CD8-positive, alpha-beta memory T cell (primary cell): ENCODE measurements around the gene KCNA10. TPM values are rescaled to one million over a fixed set of nuclear protein-coding genes. Genes with fewer than 3 reads are reported as not detected.

ENCODE experiments used
- CTCF ChIA-PET: fragments of 350-600 bp; sonication (Branson Sonifier 250); formaldehyde crosslinking; loops from one replicate; lab custom pipeline; 2021; ENCODE audit warnings: antibody characterized with exemption; lab: Charles Lee
- POLR2A ChIA-PET: fragments of 350-600 bp; sonication (Branson Sonifier 250); formaldehyde crosslinking; loops from one replicate; lab custom pipeline; 2021; ENCODE audit warnings: antibody characterized with exemption; lab: Charles Lee
- DNase-seq, 5 donors: peaks; one replicate each; pipeline versions ENCODE4 v3.0.0 to v3.0.0-alpha.2; 2020 to 2022; ENCODE audit warnings: mixed read lengths in 1 of 5
- H3K27ac ChIP-seq: one replicate; pipeline ENCODE4 v1.7.0; 2013; ENCODE audit warnings: low read depth, mild to moderate bottlenecking, low read length, moderate library complexity
- H3K27me3 ChIP-seq: 2 replicates; pipeline ENCODE4 v1.7.0; 2013; ENCODE audit warnings: low read length, mild to moderate bottlenecking; ENCODE audit not compliant: insufficient read depth, poor library complexity, severe bottlenecking
- H3K36me3 ChIP-seq: 2 replicates; pipeline ENCODE4 v1.7.0; 2013; ENCODE audit warnings: mild to moderate bottlenecking, low read length, moderate library complexity; ENCODE audit not compliant: insufficient read depth
- H3K4me1 ChIP-seq: 2 replicates; pipeline ENCODE4 v1.7.0; 2013; ENCODE audit warnings: mild to moderate bottlenecking, low read length, moderate library complexity; ENCODE audit not compliant: insufficient read depth
- H3K4me3 ChIP-seq: 2 replicates; pipeline ENCODE4 v1.7.0; 2013; ENCODE audit warnings: mild to moderate bottlenecking, low read length
- H3K9me3 ChIP-seq: 2 replicates; pipeline ENCODE4 v1.7.0; 2013; ENCODE audit warnings: mild to moderate bottlenecking, low read length
- H3K27ac Mint-ChIP-seq, 8 donors: one replicate each; pipeline ENCODE4 v1.8.0; 2020 to 2021; ENCODE audit warnings: mixed read lengths in 8 of 8, mild to moderate bottlenecking in 6 of 8, inconsistent platforms in 3 of 8, moderate library complexity in 3 of 8
- H3K27me3 Mint-ChIP-seq, 2 donors: one replicate each; pipeline ENCODE4 v1.8.0; 2020 to 2021; ENCODE audit warnings: mixed read lengths in 2 of 2, mild to moderate bottlenecking in 1 of 2, moderate library complexity in 1 of 2
- H3K36me3 Mint-ChIP-seq, 3 donors: one replicate each; pipeline ENCODE4 v1.8.0; 2020 to 2021; ENCODE audit warnings: mixed read lengths in 3 of 3, inconsistent platforms in 1 of 3, mild to moderate bottlenecking in 1 of 3
- H3K4me1 Mint-ChIP-seq, 3 donors: one replicate each; pipeline ENCODE4 v1.8.0; 2020 to 2021; ENCODE audit warnings: mixed read lengths in 3 of 3, inconsistent platforms in 1 of 3, mild to moderate bottlenecking in 1 of 3
- H3K4me3 Mint-ChIP-seq, 7 donors: one replicate each; pipeline ENCODE4 v1.8.0; 2020 to 2021; ENCODE audit warnings: mixed read lengths in 7 of 7, mild to moderate bottlenecking in 6 of 7, moderate library complexity in 4 of 7, inconsistent platforms in 2 of 7
- H3K9me3 Mint-ChIP-seq, 5 donors: one replicate each; pipeline ENCODE4 v1.8.0; 2020 to 2022; ENCODE audit warnings: mixed read lengths in 5 of 5, mild to moderate bottlenecking in 3 of 5, moderate library complexity in 2 of 5, inconsistent platforms in 1 of 5
- polyA plus RNA-seq: library from polyadenylated mRNA; unstranded; fragments of 300-500 nt; fragmentation: Illumina TruSeq; gene quantifications from one replicate; pipeline ENCODE4 v1.2.3, GENCODE V29; 2021
- total RNA-seq, 2 experiments: library from RNA; stranded (reverse); gene quantifications; one replicate each; pipeline ENCODE4 v1.2.3, GENCODE V29; 2021

The KCNA10 gene
- total and polyA plus RNA-seq, 3 experiments from 2014 or later = not detected

DNA sequence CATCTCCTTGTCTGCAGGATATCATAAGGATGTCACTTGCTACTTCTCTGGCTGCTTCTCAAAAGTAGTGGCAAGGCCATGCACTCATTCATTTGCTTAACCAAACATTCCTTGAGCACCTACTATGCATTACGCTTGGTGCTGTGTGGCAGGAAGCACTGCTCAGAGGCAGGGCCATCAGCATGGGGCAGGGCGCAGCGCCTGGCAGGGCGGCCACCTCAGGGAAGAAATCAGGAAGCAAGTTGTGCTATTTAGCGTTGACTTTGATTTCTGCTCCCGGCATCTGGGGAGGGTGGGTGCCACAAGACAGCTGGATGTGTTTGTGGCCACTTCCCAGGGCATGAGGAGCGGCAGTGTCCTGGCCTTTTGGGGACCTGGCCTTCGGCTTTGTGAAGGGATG, 40.1 kb downstream of the KCNA10 start:
- H3K4me3 Mint-ChIP-seq = no peak overlapping the region
- H3K9me3 Mint-ChIP-seq = no peaks in the 10 kb centered on the region
- POLR2A ChIA-PET = no interaction called here
- peaks cover 0 to 6% (median 0%) of the 10 kb centered on the region in 3 donors for H3K4me1 Mint-ChIP-seq
- Histone ChIP-seq H3K9me3 (no peaks in the 10 kb centered on the region), H3K4me1 (no peaks in the 10 kb centered on the region), H3K27ac (no peak overlapping the region), H3K4me3 (no peak overlapping the region), H3K36me3 (no peaks in the 10 kb centered on the region), H3K27me3 (no peaks in the 10 kb centered on the region)
- CTCF ChIA-PET = no interaction called here
- H3K36me3 Mint-ChIP-seq = no peaks in the 10 kb centered on the region
- H3K27ac Mint-ChIP-seq = no peak overlapping the region
- H3K27me3 Mint-ChIP-seq = peaks cover 11 to 17% of the 10 kb centered on the region in 2 donors
- no peak for DNase-seq

DNA sequence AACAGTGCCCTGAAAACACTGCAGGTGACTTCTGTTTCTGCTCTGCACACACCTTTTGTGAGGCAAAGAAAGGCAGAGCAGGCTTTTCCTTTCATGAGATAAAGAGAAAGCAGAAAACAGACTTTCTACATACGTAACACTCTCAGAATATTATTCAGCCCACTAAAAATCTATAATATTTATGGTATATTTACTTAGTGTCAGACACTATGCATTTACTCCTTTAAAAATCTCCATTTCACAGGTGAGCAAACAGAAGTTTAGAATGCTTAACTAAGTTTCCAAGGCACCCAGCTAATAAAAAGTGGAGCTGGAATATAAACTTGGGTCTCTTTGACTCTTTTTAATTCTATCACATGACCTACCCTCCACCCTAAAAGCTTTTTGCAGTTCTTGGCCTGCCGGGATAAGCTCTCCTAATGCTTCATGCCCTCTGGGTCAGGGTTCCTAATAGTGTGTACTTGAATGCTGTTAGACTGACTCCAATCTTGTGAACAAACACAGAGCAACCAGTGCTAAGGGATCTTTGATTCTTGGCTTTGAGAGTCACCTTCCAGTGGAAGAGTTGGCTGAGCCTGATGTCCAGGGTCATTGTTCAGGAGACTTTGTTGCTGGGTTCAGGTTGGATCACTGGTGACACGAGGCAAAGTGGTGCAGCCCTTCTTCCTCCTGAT, 40.9 kb downstream of the KCNA10 start:
- Histone ChIP-seq H3K36me3 (no peaks in the 10 kb centered on the region), H3K9me3 (no peaks in the 10 kb centered on the region), H3K27me3 (no peaks in the 10 kb centered on the region), H3K27ac (no peak overlapping the region), H3K4me3 (no peak overlapping the region), H3K4me1 (no peaks in the 10 kb centered on the region)
- H3K4me1 Mint-ChIP-seq = peaks cover 0 to 3% (median 0%) of the 10 kb centered on the region in 3 donors
- peak overlapping the region in 1 of 8 donors; percentile 40 for H3K27ac Mint-ChIP-seq
- no peaks in the 10 kb centered on the region for H3K36me3 Mint-ChIP-seq
- DNase-seq = no peak
- no peak overlapping the region for H3K4me3 Mint-ChIP-seq
- no peaks in the 10 kb centered on the region for H3K9me3 Mint-ChIP-seq
- peaks cover 9 to 15% of the 10 kb centered on the region in 2 donors for H3K27me3 Mint-ChIP-seq
- POLR2A ChIA-PET = no interaction called here
- CTCF ChIA-PET = interaction anchor here (1.0 kb wide), 1 partner anchor 18 kb away, joined by 4 read pairs; no protein-coding TSS in a partner anchor

DNA sequence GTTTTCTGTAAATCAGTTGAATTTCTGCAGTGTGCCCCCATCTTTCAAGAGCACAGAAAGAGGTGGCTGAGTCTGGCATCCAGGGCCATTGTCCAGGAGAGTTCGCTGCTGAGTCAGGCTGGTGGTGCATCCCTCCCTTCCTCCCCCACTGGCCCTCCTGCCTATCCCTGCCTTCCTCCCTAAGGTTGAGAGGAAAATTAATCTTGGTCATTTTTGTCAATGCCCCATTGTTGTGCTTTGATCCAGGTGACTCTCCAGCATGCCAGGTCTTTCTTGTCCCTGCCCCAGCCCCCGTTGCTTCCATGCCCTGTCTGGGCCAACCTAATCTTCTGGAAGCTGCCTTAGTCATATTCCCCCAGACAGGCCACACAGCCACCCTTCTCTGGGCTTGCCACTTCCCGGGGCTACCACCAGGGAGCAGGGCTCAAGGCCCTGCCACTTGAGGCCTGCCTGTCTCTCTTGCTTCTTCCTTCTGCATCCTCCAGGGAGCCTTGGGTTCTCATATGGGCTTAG, 41.5 kb downstream of the KCNA10 start:
- Histone ChIP-seq H3K27me3 (no peaks in the 10 kb centered on the region), H3K9me3 (no peaks in the 10 kb centered on the region), H3K36me3 (no peaks in the 10 kb centered on the region), H3K27ac (no peak overlapping the region), H3K4me3 (no peak overlapping the region), H3K4me1 (no peaks in the 10 kb centered on the region)
- CTCF ChIA-PET = interaction anchor here (1.0 to 1.3 kb wide), 2 partner anchors 18 to 19 kb away, joined by 3 to 4 read pairs; no protein-coding TSS in a partner anchor
- H3K27ac Mint-ChIP-seq = no peak overlapping the region
- no peak for DNase-seq
- peaks cover 9 to 19% of the 10 kb centered on the region in 2 donors for H3K27me3 Mint-ChIP-seq
- no peaks in the 10 kb centered on the region for H3K36me3 Mint-ChIP-seq
- POLR2A ChIA-PET = no interaction called here
- H3K4me3 Mint-ChIP-seq = no peak overlapping the region
- no peaks in the 10 kb centered on the region for H3K9me3 Mint-ChIP-seq
- H3K4me1 Mint-ChIP-seq = no peaks in the 10 kb centered on the region

DNA sequence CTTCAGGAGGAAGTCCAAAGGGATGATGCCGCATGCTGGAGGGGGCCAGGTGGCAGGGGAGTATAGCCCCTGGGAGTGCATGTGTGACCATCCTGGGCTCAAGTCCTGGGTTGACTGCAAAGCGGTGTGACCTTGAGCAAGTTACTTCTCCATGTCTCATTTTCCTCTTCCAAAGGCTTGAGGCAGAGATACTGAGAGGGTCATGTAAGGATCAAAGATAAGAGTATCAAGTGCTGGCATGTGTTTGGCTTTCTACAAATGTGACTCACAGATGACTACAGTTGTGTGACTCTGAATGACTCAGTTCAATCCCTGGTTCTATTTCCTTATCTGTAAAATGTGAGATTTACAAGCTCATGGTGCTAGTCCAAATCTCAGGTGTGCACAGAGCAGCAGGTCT, 41.9 kb downstream of the KCNA10 start:
- CTCF ChIA-PET = interaction anchor here (1.0 to 1.3 kb wide), 2 partner anchors 17 to 19 kb away, joined by 3 to 4 read pairs; no protein-coding TSS in a partner anchor
- Histone ChIP-seq H3K4me1 (no peaks in the 10 kb centered on the region), H3K4me3 (no peak overlapping the region), H3K9me3 (no peaks in the 10 kb centered on the region), H3K27me3 (no peaks in the 10 kb centered on the region), H3K27ac (no peak overlapping the region), H3K36me3 (no peaks in the 10 kb centered on the region)
- DNase-seq = no peak
- Mint-ChIP-seq H3K9me3 (no peaks in the 10 kb centered on the region), H3K4me1 (no peaks in the 10 kb centered on the region), H3K4me3 (no peak overlapping the region), H3K27ac (no peak overlapping the region), H3K27me3 (peaks cover 7 to 21% of the 10 kb centered on the region in 2 donors), H3K36me3 (no peaks in the 10 kb centered on the region)
- POLR2A ChIA-PET = no interaction called here

DNA sequence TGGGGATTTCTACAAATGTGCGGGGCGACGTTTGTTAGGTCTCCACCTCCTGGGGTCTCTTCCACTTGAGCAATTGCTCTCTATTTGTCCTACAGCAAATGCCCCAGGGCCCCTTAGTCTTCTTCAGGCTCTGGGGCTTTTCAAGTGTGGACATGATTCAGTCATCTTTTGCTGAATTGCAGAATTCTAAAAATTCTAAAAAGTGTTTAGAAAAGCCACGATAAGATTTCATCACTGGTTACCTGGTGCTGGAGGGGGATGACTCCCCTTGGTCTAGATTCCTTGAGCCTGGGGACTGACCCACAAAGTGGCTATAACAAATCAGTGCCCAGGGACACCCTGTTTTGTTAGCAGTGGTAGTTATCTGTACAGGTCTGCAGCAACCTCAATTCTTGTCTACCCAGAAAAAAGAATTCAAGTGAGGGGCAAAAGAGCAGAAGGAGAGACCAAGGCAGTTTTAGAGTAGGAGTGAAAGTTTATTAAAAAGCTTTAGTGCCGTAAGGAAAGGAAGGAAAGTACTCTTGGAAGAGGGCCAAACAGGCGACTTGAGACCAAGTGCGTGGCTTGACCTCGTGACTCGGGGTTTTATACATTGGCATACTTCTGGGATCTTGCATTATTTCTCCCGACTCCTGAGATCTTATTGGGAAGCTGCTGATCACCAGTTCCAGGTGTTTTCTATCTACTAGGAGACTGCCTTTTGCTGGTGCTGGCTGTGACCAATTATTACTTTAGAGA, 42.8 kb downstream of the KCNA10 start:
- POLR2A ChIA-PET = no interaction called here
- Histone ChIP-seq H3K4me1 (no peaks in the 10 kb centered on the region), H3K9me3 (no peaks in the 10 kb centered on the region), H3K27ac (no peak overlapping the region), H3K36me3 (no peaks in the 10 kb centered on the region), H3K27me3 (no peaks in the 10 kb centered on the region), H3K4me3 (no peak overlapping the region)
- Mint-ChIP-seq H3K9me3 (no peaks in the 10 kb centered on the region), H3K27me3 (peaks cover 7 to 25% of the 10 kb centered on the region in 2 donors), H3K4me1 (no peaks in the 10 kb centered on the region), H3K4me3 (no peak overlapping the region), H3K27ac (no peak overlapping the region), H3K36me3 (no peaks in the 10 kb centered on the region)
- no peak for DNase-seq
- CTCF ChIA-PET = interaction anchor here (1.3 kb wide), 1 partner anchor 16 kb away, joined by 3 read pairs; no protein-coding TSS in a partner anchor

DNA sequence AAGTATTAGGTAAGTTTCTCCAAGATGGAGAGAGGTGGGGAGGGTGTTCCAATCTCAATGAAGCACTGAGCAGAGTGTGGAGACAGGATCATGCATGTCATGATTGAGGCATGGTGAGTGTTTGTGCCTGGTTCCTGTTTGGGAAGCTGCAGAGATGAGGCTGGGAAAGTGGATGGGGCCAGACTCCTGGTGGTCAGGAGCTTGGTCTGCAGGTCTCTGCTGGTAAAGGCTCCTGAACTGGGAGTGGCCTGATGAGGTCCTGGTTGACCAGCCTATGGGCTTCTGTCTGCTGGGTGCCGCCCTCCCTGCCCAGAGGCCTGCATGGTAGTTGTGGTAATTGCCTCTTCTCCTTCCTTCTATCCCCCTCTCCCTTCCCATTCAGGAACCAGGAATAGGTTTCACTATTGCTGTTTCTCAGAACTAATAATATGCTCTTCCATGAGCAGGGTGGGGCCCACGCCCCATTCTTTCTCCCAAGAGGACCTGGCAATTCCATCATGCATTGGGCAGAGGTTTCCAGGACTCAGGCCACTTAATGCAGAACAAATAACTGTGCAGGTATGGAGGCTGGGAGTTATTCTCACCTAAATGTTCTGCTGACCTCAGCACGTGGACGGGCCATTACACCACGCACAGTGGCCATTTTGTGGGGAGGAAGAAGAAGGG, 43.5 kb downstream of the KCNA10 start:
- H3K27me3 Mint-ChIP-seq = peaks cover 7 to 30% of the 10 kb centered on the region in 2 donors
- no peaks in the 10 kb centered on the region for H3K36me3 ChIP-seq
- no peaks in the 10 kb centered on the region for H3K4me1 ChIP-seq
- H3K36me3 Mint-ChIP-seq = no peaks in the 10 kb centered on the region
- no peak overlapping the region for H3K4me3 Mint-ChIP-seq
- H3K9me3 Mint-ChIP-seq = no peaks in the 10 kb centered on the region
- no peak overlapping the region for H3K4me3 ChIP-seq
- CTCF ChIA-PET = interaction anchor here (1.7 kb wide), 1 partner anchor 15 kb away, joined by 8 read pairs; no protein-coding TSS in a partner anchor
- H3K27ac ChIP-seq = no peak overlapping the region
- POLR2A ChIA-PET = no interaction called here
- no peak for DNase-seq
- H3K27me3 ChIP-seq = no peaks in the 10 kb centered on the region
- H3K27ac Mint-ChIP-seq = no peak overlapping the region
- no peaks in the 10 kb centered on the region for H3K9me3 ChIP-seq
- no peaks in the 10 kb centered on the region for H3K4me1 Mint-ChIP-seq

DNA sequence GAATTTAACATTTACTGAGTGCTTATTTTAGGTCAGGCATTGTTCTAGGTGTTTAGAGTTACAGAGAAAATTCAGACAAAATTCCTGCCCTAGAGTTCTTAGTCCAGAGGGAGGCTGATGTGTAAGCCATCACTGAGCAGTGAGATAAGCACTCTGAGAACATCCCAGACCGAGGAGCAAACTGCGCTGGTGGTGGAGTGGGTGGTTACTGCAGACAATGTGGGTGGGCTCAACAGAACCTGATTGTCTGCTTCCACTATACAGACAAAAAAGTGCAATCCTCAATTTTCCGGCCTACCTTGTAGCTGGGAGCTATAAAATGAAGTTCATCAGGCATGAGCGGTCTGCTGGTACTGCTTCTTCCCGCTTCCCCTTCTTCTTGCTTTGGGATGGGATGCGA, 44.5 kb downstream of the KCNA10 start:
- no peaks in the 10 kb centered on the region for H3K36me3 ChIP-seq
- no peaks in the 10 kb centered on the region for H3K9me3 ChIP-seq
- H3K4me3 ChIP-seq = no peak overlapping the region
- Mint-ChIP-seq H3K4me1 (no peaks in the 10 kb centered on the region), H3K27me3 (peaks cover 7 to 33% of the 10 kb centered on the region in 2 donors), H3K36me3 (no peaks in the 10 kb centered on the region), H3K27ac (no peak overlapping the region), H3K4me3 (no peak overlapping the region), H3K9me3 (no peaks in the 10 kb centered on the region)
- H3K27me3 ChIP-seq = no peaks in the 10 kb centered on the region
- H3K4me1 ChIP-seq = no peaks in the 10 kb centered on the region
- ChIA-PET CTCF (interaction anchor here (1.7 kb wide), 1 partner anchor 14 kb away, joined by 8 read pairs; no protein-coding TSS in a partner anchor), POLR2A (no interaction called here)
- no peak for DNase-seq
- H3K27ac ChIP-seq = no peak overlapping the region
